Measurements from ENCODE around the gene TMEM63A.
"Not testable (repeated sequence)": the region's sequence is repeated elsewhere in the genome, so short reads cannot be mapped to it uniquely, and the experiment has no call there.

TMEM63A gene

DNA sequence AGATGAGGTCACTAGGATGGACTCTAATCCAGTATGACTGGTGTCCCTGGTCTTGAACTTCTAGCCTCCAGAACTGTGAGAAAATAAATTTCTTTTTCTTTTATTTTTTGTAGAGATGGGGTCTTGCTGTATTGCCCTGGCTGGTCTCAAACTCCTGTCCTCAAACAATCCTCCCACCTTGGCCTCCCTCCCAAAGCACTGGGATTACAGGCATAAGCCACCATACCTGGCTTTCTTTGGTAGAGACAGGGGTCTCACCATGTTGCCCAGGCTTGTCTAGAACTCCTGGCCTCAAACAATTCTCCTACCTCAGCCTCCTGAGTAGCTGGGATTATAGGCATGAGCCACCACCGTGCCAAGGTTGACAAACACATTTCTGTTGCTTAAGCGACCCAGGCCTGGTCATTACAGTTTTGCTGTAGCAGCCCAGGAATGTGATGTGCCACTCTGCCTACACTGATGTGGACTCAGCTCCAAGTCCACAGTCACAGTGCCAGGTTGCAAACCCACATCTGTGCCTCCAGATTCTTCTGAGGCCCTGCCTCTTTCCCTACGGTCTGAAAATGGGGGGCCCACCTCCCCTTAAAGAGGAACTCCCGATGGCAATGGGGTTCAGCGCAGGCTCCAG lies 25.9 kb upstream of the TMEM63A start:
- no peak for ATAC-seq

DNA sequence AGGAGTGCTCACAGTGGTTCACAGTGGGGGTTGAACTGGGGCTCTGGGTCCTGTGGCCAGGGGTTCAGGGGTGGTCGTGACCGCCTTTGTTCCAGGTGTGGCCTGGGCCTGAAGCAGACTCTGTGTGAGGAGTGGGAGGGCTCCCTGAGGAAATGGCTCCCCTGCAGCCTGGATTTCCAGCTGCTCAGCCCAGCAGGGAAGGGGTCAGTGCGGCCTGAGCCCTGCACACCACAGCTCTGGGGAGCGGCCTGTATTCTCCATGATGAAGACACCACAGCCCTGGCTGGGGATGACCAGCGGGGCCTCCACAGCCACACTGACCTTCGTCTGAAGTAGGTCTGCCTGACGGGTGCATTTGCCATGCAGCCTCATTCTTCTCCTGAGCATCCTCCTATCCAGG lies 25.2 kb upstream of the TMEM63A start:
- no peak for ATAC-seq

DNA sequence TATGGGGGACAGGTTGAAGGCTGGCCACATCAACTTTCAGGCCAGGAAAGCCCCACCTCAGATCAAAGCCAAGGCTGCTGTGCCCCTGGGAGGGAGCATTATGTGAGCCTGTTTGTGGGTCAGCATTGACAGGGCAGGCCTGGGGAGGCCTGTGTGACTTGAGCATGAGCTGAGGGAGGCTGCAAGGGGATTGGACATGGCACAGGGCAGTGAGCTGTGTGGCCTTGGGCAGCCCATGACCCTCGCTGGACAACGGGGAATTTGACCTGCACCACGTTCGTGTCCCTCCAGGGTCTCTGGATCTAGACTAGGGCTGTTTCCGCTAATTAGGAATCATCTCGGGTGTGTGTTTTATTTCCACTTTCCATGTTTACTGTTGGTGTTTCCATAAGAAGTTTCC lies 24.3 kb upstream of the TMEM63A start:
- ATAC-seq: no peak

DNA sequence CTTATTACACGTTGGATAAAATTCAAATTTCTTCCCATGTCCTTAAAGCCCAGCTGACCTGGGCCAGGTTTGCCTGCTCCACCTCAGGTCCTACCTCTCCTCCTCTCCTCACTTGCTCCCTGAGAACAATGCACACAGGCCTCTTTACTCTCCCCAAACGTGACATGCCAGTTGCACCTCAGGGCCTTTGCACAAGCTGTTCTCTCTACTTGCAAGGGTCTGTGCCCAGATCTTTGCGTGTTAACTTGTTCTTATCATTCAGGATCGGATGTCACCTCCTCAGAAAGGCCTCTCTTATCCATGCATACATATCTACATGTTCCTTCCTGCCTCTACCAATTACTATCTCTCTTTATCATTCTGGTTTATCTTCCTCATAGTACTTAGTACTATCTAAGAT lies 21.4 kb upstream of the TMEM63A start:
- ATAC-seq: no peak

DNA sequence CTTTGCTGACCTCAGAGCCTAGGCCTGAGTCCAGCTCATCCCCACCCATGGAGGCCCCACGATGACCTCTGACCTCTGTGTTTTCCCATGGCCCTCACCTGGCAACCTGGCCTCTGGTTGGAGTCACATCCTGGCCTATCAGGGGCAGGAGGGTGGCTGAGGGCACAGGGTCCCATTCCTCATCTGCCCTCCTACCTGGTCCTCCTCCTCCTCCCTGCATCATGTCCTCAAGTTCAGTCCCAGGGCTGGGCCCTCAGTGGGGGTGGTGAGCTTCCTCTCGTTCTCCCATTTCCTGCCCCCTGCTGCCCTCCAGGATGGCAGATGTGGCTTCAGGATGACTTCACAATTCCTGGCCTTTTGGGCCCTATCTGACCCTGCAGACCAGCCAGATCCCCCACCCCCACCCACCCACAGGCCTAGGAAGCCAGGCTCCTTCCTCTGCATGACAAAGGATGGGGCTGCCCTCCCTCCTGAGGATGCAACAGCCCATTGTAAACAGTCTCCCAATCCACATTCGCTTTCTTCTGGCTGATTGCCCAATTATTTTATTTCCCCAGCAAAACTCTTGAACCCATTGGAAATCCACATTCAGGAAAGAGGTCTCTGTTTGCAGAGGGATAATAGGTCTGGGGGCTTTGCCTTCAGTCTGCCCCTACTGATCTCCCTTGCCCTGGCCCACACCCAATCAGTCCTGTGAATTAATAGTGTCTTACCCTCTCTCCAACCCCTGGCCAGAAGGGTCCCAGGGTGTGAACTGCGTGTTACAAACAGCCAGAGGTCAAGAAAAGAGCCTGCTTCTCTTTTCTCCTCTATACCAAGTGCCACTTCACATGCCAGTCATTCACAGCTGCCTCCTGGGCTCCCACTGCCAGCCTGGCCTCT lies 17.1 kb upstream of the TMEM63A start:
- ATAC-seq: no peak

DNA sequence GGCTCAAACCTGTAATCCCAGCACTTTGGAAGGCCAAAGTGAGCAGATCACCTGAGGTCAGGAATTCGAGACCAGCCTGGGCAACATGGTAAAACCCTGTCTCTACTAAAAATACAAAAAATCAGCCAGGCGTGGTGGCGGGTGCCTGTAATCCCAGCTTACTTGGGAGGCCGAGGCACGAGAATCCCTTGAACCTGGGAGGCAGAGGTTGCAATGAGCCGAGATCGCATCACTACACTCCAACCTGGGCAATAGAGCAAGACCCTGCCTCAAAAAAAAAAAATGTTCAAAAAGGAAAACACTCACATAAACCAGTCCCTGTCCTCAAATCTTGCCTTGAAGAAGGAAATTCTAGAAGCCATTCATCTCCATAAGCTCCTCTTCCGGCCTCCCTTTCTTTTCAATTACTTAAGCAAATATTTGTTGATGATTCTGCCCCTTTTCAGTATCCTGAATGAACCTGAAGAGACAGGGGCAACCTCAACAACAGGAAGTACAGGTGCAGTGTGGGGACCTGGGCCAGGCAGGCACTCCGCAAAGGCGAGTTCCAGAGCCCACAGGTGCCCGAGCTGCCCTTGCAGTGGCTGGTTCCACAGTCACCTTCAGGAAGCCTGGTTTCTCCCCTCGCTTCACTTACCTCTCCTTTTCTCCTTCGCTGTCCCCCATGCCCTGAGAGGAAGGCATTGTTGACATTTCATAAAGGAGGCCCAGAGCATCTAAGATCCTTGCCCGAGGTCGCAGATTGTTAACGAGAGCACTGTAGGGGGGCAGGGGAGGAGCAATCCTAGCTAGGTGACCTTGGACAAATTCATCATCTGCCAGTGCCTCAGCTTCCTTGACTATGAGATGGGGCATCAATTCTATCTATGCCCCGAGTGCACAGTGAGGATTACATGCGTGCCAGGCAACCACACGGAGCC lies 15.7 kb upstream of the TMEM63A start:
- ATAC-seq: no peak

DNA sequence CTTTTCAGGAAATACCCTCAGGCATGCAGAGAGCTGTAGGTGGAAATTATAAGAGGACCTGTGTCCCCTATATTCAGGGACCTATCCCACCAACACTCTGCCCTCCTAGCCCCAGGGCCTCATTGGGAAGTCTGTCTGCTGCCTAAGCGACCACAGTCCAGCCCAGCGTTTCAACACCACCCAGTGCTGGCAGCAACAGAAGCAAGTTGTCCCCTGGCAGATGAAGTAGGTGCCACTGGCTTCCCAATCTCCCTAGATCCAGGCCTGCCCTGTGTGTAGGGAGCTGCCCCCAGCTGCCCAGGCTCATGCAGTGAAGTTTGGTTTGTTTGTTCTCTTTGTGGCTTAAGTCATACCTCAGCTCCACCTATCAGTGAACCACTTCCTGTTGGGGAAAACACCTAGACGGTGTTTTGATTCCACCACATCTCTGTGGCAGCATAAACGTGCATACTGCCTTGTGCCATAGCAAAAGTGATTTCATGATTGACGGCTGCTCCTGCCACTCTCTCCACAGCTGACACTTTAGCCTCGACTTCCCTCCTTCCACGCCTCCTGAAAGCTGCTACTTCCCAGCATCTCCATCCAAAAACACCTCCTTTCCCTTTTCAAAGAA lies 14.9 kb upstream of the TMEM63A start:
- ATAC-seq: peak; percentile 100

DNA sequence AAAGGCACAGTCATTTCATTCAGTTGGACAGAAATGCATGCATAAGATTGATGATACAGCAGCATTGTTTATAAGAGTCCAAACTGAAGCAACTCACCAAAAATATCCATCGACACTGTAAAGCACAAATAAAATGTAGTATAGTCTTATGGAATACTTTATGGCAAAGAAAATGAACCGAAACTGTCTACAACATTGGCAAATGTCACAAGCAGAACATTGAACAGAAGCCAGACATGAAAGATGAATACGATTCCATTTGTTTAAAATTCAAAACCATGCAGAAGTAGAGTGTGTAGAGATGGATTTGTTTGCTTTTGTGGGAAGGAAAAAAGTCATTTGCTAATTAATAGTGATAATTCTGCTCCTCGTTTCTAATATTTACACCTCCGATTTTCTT lies 14.3 kb upstream of the TMEM63A start:
- no peak for ATAC-seq

DNA sequence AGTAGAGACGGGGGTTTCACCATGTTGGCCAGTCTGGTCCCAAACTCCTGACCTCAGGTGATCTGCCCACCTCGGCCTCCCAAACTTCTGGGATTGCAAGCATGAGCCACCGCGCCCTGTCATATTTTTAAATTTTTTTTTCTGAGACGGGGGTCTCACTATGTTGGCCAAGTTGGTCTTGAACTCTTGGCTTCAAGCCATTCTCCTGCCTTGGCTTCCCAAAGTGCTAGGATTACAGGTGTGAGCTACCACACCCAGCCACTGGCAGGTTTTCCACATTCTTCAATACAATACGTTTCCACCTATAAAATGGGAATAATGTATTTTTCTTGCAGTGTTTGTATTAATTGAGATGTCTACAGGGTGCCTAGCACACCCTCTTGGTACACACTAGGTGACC lies 10.1 kb upstream of the TMEM63A start:
- ATAC-seq: no peak

DNA sequence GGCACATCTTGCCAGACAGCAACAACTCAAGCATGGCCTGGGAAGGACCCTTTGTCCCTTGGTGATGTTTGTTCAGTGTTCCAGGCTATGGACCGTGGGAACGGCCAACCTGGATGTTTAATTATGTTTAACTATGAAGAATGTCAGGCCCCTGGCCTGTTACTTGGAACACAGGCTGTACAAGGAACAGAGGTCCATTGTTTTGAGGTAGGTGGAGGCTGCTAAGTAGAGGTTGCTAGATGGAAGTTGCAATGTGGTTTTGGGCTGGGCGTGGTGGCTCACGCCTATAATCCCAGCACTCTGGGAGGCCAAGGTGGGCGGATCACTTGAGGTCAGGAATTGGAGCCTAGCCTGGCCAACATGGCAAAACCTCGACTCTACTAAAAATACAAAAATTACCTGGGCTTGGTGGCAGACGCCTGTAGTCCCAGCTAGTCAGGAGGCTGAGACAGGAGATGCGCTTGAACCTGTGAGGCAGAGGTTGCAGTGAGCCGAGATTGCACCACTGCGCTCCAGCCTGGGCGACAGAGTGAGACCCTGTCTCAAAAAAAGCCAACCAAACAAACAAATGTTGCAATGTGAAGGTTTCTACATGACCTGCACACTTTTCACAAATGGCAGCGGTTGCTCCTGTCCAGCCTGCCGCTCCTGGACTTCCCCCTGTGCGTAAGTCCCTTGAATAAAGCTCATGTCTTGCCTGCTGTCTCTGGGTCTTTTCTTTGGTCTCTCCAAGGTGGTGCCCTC lies 9.2 kb upstream of the TMEM63A start:
- ATAC-seq: no peak

DNA sequence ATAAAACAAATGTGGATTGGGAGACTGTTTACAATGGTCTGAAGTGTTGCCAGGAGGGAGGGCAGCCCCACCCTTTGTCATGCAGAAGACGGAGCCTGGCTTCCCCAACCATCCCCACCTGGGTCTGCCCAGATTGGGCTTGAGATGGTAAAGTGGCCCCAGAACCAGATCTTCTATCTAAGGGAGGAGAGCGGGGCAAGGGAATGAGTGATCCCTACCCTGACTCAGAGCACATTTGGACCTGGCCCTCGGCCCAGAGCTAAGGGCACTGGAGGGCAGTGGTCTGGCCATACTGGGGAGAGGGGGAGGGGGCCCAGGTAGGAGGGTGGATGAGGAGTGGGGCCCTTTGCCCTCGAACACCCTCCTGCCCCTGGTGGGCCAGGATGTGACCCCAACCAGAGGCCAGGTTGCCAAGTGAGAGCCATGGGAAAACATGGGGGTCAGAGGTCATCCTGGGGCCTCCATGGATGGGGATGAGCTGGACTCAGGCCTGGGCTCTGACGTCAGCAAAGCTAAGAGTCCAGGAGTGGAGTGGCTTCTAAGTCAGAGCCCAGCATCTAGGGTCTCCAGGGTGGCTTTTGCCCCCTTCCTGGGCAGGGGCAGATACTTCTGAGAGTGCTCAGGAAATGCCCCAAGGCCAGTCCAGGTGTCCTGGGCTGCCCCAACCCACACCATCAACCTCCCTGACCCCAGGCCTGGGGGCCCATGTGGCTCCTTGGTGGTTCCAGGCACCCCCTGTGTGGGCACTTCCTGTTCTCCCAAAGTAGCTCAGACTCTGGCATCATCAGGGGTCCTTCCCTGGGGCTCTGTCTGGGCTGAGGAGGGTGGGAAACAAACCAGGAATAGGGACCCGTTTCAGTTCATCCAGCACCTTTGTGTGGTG lies 8.4 kb upstream of the TMEM63A start:
- no peak for ATAC-seq

DNA sequence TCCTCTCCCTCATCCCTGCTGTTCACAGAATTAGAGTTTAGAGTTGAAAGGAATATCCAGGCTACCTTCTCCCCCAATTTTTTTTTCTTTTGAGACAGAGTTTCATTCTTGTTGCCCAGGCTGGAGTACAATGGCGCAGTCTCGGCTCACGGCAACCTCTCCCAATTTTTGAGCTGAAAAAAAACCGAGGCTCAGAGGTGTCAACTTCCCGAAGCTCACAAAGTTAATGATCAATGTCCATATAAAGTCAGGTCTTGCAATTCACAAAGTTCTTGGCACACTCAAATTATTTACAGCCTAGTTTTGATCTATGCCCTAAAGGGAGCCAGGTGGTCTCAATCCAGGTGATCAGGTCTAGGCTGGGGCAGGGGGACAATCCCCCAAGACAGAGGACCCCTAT lies 7.6 kb upstream of the TMEM63A start:
- ATAC-seq: no peak

DNA sequence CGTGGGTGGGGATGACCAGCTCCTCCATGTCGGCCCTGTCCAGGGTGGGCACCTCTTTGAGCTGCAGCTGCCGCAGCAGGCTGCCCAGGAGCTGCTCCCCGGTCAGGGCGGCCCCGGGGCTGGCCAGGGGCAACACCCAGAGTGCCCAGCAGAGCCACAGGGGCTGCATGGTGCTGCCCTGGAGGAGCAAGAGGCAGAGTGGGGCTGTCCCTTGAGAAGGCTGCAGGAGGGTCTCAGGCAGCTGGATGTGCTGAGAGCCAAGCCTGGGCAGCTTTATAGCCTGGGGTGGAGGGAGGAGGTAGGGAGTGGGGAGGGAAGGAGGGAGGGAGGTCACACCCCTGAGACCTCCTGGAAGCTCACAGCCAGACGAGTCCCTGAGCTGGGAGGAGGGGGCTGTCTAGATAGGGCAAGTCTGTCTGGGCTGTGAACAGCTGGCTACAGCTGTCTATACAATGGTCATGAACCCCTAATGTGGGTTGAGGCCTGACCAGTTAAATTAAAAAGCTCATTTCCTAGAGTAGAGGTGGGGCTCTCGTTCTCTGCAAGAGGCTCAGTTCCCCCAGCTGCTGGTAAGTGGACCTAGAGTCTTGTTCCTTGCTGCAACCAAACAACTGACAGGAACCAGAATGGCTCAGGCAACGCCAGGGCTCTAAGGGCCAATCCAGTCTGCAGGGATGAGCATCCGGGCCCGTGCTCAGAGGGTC lies 6.9 kb upstream of the TMEM63A start, which contains the start of gene LEFTY1:
Gene LEFTY1 (minus strand): TSS at position 249 of the 704 bp plus-strand sequence. CDS start 80 bp downstream, at position 169.
- ATAC-seq: no peak

DNA sequence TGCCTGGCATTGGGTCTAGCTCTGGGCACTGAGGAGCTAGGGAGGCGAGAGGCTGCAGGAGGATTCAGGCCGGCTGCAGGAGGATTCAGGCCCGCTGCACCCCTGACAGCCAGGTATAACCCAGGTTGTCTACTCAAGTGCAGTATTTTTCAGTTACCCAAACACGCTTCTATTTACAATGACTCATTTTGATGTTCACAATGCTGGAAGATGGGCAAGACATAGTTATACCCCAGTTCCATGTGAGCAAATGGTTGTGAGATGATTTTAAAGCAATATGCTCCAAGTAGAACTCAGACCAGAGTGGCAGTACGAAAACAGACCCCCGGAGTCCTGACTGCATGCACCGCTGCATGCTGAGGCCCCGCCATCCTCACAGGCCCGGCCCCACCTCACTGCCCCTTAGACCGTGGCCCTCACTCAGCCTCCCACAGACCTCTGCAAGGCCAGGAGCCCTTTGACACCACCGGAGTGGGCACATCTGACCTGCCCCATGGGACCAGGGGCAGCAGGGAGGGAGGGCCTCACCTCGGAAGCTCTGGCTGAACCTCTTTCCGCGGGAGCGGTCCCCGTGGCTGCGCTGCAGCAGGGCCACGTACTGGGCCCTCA lies 6.2 kb upstream of the TMEM63A start:
- ATAC-seq: no peak

DNA sequence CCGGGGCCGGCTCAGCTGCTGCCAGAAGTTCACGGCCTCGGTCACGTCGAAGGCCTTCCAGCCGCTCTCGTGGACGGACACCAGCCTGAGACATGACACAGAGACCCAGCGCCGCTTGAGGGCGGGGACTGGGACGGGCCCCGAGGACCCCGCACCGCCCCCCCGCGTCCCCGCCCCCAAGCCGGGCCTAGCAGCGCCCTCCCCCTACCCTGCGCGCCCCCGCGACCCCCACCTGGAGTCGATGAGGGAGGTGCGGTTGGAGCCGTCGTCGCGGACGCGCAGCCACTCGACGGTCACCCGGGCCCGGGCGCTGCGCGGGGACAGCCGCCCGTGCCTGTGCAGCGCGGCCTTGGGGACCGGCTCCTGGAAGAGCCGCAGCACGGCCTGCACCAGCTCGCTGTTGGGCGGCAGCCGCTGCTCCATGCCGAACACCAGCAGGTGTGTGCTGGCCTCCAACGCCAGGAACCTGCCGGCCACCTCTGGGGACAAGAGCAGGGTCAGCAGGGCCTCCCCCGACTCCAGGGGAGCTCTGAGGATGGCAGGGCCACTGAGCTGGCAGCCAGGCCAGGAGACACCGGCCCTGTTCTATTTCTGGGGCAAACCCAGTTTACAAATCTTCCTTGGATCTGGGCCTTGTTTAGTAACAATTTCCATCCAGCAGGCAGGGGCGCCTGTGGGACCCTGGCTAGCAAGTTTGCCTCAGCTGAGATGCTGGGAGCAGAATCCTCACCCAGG lies 5.5 kb upstream of the TMEM63A start:
- not testable (repeated sequence) for ATAC-seq

DNA sequence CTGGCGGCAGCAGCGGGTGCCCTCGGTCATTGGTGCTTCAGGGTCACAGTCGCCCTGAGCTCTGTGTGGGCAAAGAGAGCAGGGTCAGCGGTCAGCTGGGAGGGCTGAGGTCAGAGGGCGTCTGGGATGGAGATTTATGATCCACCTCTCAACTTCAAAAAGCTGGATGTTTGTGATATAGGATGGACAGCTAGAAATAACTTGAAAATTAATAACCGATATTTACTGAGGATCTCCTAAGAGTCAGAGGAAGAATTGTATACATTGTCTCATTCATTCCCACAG lies 4.8 kb upstream of the TMEM63A start:
- no peak for ATAC-seq

DNA sequence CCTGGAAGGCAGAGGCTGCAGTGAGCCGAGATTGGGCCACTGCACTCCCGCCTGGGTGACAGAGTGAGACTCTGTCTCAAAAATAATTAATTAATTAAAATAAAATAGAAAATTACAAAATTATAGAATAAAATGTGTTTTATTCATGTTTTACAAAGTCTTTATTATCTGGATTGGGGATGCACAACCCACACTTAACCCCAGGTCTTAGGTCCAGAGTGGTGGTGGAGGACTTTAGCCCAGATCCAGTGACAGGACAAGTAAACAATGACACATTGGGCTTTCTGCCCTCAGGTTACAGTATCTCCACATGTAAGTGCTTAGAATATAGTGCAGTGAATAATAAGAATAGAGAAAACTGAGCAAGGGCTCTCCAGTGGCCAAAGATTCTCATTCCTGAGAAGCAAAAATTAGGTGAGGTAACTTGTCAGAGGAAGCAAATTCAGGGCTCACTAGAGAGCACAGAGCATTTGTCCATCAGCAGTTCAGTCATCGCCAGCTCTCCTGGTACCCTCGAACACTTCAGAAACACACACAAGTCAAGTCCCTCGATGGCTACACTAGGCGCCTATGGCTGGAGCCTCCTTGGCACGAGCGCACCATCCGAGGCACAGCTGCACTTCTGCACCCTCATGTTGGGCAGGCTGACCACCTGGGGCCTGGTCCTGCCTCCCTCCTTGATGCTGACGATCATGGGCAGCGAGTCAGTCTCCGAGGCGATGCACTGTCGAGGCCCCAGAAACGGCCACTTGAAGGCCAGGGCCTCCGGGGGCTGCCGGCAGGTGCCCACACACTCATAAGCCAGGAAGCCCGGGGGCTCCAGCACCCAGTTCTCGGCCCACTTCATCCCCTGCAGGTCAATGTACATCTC lies 4.2 kb upstream of the TMEM63A start:
- ATAC-seq: no peak

DNA sequence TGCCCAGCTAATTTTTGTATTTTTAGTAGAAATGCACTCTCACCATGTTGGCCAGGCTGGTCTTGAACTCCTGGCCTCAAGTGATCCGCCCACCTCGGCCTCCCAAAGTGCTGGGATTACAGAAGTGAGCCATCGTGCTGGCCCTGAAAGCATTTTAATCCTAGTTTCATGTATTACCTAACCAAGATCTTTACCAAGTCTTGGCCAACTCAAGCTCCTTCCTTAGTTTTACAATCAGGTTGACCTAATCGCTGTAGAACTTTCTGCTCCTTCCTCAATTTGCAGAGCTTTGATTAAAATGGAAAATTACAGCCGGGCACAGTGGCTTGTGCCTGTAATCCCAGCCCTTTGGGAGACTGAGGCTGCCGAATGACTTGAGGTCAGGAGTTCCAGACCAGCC lies 3.2 kb upstream of the TMEM63A start:
- no peak for ATAC-seq

All from activated CD4-positive, CD25-positive, alpha-beta regulatory T cell treated with anti-CD3 and anti-CD28 coated beads, Interleukin-2, amount 50 U/mL, for 24 hours (primary cell).